GM19043 (cell line): ENCODE measurements around the gene LGALS12.

ENCODE experiments used
- ATAC-seq: cut with Tn5 transposase; IDR thresholded peaks from one replicate; pipeline ENCODE4 v1.9.1; 2021; ENCODE audit warnings: low read depth; ENCODE audit not compliant: unreplicated experiment

Gene LGALS12, protein sequence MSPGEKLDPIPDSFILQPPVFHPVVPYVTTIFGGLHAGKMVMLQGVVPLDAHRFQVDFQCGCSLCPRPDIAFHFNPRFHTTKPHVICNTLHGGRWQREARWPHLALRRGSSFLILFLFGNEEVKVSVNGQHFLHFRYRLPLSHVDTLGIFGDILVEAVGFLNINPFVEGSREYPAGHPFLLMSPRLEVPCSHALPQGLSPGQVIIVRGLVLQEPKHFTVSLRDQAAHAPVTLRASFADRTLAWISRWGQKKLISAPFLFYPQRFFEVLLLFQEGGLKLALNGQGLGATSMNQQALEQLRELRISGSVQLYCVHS

DNA sequence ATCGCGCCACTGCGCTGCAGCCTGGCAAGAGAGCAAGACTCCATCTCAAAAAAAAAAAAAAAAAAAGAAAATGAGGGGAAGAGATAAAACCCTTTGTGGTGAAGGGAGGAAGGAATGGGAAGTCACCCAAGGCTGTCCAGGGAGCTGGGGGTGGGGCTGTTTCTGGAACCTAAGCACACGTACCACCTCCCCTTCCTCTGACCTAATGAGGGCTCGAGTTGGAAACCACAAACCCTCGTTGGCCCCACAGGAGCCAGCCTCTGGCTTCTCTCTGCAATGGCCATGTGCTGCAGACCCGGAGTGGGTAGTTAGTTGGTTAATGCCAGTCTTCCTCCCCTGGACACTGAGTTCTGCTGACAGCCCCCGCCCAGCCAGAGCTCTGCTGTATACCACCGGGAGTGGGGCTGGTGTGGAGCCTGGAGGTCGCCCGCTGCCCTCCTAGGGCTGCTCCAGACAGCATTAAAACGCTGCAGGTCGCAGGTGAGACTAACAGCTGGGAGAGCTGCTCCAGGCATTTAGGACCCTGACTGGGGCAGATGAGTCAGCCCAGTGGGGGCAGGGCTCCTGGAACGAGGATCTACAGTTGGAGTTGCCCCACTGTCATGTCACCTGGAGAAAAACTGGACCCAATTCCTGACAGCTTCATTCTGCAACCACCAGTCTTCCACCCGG, at the start of gene LGALS12:
LGALS12 (plus strand) TSS at position 228 of the 672 bp plus-strand sequence; CDS start at position 603, 375 bp downstream.
- ATAC-seq, result no peak

DNA sequence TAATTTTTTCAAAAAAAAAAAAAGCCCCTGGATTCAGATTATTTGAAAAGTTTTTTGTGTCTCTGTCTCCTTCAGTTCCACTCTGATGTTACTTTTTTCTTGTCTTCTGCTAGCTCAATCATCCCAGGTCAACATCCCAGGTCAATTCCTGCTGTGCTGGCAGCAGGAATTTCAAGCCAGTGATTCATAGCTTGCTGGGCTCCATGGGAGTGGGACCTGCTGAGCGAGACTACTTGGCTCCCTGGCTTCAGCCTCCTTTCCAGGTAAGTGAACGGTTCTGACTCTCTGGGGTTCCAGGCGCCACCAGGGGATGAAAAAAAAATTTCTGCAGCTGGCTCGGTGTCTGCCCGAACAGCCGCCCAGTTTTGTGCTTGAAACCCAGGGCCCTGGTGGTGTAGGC, 46.3 kb upstream of the LGALS12 start:
- no peak for ATAC-seq

DNA sequence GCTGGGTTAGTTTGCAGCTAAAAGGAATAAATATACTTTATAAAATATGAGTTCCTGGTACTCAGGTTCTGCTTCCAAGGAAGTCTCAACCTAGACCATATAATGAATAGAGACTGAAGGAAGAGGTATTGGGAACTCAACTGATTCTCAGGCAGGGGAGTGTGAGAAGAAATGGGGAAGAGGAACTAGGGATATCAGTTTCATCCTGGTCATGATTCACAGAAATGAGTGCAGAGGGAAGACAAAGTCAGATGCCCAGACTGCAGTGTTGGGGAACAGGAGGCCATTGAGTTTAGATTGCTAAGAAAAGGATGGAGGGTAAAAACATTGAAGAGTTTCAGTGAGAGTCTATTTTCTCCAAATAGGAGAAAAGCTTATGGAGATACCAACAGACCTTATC, 43.7 kb upstream of the LGALS12 start:
- ATAC-seq, result no peak

DNA sequence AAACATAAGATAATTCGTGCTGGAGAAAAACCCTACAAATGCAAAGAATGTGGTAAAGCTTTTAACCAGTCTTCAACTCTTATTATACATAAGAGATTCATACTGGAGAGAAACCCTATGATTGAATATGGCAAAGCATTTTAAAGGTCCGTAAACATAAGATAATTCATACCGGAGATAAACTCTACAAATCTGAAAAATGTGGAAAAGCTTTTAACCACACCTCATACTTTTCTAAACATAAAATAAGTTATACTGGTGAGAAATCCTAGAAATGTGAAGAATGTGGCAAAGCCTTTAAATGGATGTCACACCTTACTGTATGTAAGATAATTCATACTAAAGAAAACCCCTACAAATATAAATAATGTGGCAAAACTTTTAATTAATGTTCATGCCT, 35.6 kb upstream of the LGALS12 start:
- no peak for ATAC-seq

DNA sequence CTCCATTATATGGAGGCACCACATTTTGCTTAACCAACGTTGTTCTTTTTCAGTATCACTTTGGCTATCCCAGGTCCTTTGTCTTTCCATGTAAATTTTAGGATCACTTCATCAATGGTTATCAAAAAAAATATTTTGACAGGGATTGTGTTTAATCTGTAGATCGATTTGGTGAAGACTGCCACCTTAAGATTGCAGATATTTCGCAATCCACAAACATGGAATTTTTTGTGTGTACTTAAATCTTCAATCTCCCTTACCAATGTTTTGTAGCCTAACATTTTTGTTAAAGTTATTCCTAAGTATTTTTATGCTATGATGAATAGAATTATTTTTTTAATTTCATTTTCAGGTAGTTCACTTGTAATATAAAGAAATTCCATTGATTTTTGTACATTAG, 33.5 kb upstream of the LGALS12 start:
- ATAC-seq, result no peak

DNA sequence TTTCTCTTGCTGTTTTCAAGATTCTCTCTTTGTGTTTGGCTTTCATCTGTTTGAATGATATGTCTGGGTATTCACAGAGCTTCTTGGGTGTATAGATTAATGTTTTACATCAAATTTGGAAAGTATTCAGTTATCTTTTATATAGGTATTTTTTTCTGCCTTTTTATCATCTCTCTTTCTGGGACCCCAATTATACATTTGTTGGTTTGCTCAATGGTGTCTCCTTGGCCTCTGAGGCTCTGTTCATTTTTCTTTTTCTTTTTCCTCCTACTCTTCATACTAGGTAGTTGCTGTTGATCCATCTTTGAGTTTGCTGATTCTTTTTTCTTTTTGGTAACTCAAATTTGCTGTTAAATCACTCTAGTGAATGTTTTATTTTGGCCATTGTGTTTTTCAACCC, 29.3 kb upstream of the LGALS12 start:
- ATAC-seq, result no peak

DNA sequence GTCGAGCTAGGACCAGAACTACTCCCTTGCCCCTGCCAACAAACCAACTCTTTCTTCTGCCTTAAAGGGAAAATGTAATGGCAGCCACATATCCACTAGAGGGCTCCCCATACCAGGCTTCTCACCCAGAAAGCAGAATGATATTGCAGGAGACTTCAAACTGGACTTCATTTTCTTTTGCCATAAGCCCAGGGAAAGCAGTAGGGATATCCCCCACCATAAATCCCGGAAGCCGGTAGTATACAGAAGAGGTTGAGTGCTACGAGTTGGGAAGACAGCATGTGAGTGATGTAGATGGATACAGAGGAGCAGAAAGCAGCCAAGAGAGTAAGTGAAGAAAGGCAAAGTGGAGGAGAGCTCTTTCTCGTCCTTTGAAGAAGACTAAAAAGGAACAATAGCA, 27.0 kb upstream of the LGALS12 start:
- no peak for ATAC-seq

DNA sequence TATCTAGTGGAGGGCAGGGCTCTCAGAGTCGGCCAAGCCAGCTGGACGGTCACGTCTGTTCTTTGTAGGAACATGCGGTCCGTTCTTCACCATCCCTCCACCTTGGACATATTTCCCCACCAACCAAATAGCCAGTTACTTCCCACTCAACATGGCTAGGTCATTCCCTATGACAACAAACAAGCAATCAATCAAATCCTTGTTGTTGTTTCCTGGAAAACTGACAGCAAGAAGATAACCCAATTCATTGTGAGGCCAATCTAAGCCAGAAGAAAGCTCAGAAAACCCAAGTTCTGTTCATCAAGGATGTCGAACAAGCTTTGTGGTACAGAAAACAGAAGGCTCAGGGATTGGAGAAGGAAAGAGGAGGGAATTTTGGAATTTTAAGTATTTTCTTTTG, 25.8 kb upstream of the LGALS12 start:
- ATAC-seq, result no peak

DNA sequence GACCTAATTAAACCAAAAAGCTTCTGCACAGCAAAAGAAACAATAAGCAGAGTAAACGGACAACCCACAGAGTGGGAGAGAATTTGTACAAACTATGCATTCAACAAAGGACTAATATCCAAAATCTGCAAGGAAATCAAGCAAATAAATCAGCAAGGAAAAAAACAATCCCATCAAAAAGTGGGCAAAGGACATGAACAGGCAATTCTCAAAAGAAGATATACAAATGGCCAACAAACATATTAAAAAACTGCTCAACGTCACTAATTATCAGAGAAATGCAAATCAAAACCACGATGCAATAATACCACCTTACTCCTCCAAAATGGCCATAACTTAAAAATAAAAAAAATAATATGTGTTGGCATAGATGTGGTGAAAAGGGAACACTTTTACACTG, 20.1 kb upstream of the LGALS12 start:
- ATAC-seq, result no peak

DNA sequence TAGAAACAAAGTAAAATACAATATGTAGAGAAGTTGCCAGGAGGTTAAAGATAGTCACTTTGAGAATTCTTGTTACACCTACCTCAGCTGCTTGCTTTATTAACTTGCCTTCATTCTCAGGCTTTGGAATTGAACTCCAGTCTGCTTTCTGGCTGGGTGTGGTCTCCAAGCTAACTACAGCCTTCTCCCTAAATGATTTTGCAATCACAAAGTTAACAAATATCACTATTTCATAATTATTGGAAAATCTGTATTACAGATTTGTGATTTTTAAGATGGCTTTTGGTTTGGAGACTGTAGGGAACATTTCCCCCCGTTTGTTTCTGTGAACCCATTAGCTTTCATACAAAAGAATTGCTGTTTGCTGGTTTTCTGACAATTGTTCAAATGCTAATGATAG, 17.1 kb upstream of the LGALS12 start:
- ATAC-seq, result no peak

DNA sequence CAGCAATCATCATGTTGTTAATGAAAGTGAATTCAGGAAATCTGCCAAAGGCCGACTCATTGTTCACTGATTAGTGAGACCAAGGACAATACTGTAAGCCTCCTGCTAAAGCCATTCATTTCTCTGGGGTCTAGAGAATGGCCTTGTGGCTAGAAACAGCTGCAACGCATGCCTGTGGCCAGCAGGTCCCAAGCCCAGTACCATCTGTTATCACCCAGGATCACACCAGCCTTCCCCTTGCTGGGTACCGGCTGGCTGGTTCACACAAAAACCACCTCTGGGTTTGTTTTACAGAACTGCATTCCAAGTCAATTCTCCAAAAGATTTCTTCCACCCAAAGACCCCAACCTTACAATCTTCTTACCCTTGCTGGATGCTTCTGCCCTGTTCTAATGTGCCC, 16.0 kb upstream of the LGALS12 start:
- no peak for ATAC-seq

DNA sequence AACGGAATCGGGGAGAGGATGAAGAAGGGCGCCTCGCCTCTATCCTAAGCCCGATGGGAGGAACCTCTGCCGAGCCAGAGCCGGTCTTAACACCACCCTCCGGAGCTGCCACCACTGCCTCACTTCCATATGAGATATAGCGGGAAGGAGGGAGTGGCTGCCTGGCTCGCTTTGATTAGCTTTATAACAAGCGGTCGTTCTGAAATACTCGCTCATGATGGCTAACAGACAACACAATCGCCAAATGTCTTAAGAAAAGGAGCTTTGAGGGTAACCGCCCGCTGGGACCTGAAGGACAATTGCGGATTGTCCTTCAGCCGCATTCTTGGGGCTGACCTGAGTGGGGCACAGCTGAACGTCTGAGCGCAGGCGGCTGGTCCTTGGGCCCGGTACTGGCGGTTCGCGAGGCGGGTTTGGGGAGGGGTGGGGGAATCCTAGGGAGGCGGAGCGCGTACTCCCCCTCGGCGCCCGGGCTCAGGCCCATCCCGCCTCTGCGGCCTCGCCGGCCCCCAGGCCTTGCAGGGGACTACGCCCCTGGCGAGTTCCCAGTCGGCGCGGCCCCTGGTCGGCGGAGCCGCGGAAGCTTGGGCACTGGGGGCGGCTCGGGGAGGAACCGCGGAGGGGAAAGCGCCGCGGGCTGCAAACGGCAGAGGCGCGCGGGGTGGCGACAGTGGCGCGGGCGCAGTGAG, 15.2 kb upstream of the LGALS12 start, which contains the start of gene PLAAT5:
PLAAT5 (minus strand) TSS at position 617 of the 689 bp plus-strand sequence; CDS start at position 484, 133 bp downstream.
- no peak for ATAC-seq

DNA sequence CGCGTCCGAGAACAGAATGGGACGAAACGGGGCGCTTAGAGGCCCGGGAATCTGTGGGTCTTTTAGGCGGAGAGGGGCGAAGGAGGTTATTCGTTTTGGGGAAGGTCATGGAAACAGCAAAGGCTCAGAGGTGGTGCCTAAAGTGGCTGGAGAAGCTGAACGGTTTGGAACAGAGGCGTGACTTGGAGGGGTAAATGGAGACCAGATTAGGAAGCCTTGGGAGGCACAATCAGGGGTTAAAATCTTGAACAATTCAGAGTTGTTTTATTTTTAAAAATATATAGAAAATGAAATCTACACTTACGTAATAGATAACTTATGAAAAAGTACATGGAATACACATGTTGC, 14.7 kb upstream of the LGALS12 start:
- no peak for ATAC-seq

DNA sequence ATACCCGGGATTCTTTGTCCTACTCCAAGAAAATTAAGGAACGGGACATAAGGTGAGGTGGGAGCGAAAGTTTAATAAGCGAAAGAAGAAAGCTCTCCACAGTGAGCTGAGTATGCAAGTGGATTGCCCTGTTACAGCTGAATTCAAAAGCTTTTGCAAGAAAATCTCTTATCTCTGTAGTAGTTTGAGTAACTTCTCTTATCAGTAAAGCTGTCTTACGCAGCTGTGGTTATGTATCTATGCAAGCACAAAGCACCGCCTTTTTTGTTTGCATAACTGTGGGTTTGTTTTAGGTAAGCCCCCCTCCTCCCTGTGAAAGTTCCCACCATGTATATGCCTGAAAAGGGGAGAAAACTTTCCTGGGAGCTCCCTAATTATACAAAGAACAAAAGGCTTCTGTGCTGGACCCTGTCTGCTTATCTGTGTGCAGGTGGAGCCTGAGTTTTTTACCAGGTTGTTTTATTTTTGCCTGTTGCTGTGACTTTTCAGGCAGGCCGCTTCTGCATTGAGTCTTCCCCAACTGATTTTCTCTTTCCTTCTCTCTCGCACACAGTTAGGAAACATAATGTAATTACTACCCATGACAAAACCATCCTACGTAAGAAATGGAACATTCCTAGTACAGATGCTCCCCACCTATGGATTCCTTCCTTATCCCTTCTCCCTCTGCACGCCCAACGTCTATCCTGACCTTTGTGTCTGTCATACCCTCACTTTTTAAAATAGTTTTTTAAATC, 14.1 kb upstream of the LGALS12 start:
- no peak for ATAC-seq

DNA sequence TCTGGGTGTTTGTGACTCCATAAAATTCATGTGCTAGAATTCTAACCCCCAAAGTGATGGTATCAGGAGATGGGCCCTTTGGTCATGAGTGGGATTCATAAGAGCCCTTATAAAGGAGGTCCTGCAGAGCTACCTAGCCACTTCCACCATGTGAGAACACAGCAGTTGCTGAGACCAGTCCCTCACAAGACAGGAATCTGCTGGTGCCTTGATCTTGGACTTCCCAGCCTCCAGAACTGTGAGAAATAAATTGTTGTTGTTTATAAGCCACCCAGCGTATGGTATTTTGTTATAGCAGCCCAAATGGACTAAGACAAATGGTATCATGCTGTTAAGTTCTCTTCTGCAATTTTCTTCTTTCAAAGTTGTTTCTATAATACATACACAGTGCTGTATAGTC, 13.4 kb upstream of the LGALS12 start:
- no peak for ATAC-seq

DNA sequence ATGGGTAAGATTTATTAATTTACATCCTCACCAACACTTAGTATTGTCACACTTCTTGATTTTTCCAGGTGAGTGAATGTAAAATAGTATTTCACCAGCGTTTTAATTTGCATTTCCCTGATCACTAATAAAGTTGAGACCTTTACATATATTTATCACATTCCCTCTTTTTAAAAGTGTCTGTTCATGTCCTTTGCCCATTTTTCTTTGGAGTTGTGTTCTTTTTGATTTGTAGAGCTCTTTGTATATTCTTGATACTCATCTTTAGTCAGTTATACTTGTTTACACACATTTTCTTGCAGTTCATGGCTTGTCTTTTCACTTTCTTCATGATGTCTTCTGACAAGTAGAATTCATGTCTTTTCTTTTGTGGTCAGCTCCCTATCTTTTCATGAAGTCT, 12.8 kb upstream of the LGALS12 start:
- ATAC-seq, result no peak

DNA sequence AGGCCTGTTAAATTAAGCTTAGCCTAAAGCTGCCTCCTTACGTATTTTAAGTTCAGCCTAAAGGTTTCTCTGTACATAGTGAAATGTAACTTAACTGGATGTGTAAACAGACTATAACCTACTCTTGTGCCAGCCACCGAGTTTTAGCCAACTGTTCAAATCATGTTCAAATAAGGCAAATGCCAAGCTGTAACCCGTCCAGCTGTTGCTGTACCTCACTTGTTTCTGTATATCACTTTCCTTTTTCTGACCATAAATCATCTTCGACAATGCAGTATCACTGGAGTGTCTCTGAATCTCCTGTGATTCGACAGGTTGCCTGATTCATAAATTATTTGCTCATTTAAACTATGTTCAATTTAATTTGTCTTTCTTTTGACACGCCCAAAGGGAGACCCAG, 10.9 kb upstream of the LGALS12 start:
- no peak for ATAC-seq

DNA sequence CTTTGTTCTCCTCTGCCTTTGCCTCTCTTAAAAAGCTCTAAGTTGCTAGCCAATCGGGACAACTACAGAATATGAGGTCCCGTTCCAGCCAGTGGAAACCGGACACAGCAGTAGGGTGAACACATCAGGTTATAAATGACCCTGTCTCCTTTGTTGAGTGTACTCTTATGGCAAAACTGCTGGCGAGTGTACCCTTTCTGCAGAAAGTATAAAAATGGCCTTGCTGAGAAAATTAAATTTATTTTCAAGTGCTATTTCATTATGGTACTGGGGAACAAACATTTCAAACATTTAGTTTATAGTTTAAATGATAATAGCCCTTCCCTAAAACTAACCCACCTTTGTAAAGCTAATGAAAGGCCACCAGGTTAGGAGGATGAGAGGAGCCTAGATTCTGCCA, 6.0 kb upstream of the LGALS12 start:
- ATAC-seq, result no peak

DNA sequence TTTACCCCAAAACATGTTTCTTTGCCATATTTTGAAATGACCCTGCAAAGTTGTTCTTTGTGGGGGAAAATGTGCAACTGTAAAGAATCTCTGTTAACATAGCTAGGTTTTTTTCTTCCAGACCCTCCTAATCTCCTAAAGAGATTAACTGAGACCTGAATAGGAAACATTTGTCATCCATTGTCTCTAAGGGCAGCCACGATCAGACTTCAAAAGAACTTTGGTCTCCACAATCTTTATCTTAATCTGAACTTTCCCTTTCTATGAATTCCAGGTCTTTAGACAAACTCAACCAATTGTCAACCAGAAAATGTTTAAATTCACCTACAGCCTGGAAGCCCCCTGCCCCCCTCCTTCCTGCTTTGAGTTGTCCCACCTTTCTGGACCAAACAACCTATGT, 4.6 kb upstream of the LGALS12 start:
- no peak for ATAC-seq

DNA sequence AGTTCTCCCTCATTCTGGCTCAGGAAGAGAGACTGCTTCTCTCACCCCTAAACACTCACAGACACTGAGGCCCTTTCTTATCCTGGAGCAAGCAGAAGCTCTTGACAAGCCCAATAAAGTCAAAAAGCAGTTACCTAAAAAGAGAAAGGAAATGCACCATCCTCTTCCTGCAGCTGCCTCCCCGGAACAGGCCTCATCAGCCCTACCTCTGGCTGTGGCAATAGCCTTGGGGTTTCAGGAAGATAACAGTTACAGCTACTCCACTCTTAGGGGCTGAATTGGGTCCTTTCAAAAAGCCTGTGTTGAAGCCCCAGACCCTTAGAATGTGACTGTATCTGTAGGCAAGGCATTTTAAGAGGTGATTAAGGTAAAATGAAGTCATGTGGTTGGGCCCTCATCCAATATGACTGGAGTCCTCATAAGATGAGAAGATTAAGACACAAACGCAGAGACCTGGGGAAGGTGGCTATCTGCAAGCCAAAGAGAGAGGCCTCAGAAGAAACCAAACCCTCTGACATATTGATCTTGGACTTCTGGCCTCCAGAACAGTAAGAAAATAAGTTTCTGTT, 3.5 kb upstream of the LGALS12 start:
- ATAC-seq, result no peak

DNA sequence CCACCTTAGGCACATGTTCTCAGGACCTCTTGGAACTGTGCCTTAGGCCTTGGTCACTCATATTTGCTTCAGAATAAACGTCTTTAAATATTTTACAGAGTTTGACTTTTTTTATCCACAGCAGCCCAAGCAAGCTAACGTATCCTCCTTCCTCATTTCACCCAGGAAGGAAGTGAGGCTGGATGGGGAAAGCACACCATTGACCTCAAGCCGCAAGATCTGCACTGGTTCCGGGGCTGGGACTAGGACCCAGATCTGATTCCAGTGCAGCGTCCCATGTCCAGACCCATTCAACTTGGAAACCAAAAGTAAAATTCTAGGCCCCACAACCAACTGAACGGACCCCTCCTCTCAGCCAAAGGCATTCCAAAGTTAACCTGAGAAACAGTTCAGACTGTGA, 2.4 kb upstream of the LGALS12 start:
- no peak for ATAC-seq
